GM12873 (cell line): ENCODE measurements around the gene PAK5.

Source experiments
- TF ChIP-seq, protein P1 (sequence below): IDR thresholded peaks from 2 replicates; pipeline ENCODE4 v1.5.1; 2012; ENCODE audit warnings: low read depth, mild to moderate bottlenecking, moderate library complexity, low read length, control low read depth; ENCODE audit not compliant: insufficient read depth; ENCODE audit errors: missing control alignments

PAK5 gene

DNA sequence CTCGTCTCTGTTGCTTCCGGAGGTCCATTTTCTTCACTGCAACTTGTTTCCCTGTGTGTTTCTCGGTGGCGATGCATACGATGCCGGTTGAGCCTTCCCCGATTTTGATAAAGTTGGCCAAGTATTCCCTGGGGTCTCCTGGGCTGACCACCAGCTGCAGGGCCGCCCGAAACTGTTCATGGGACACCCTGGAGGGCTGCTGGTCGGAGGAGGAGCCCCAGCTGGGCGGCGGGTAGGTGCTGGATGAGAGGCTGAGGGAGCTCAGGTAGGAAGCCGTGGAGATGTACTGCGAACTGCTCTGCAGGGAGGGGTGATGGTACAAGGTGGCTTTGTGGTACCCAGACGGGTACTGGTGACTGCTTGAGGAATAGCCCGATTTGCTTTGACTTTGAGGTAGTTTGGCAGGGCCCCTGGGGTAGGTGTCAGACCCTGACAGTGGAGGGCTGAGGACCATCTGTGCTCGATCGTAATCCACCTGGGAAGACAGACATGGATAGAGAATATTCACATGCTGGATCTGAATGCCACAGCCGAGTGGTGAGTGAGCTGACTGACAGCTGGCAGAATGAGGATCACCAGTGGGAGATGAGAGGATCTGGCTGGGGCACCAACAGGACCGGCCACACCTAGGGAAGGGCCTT lies 272.8 kb downstream of the PAK5 start:
- TF ChIP-seq, protein P1, sequence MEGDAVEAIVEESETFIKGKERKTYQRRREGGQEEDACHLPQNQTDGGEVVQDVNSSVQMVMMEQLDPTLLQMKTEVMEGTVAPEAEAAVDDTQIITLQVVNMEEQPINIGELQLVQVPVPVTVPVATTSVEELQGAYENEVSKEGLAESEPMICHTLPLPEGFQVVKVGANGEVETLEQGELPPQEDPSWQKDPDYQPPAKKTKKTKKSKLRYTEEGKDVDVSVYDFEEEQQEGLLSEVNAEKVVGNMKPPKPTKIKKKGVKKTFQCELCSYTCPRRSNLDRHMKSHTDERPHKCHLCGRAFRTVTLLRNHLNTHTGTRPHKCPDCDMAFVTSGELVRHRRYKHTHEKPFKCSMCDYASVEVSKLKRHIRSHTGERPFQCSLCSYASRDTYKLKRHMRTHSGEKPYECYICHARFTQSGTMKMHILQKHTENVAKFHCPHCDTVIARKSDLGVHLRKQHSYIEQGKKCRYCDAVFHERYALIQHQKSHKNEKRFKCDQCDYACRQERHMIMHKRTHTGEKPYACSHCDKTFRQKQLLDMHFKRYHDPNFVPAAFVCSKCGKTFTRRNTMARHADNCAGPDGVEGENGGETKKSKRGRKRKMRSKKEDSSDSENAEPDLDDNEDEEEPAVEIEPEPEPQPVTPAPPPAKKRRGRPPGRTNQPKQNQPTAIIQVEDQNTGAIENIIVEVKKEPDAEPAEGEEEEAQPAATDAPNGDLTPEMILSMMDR: no peak

DNA sequence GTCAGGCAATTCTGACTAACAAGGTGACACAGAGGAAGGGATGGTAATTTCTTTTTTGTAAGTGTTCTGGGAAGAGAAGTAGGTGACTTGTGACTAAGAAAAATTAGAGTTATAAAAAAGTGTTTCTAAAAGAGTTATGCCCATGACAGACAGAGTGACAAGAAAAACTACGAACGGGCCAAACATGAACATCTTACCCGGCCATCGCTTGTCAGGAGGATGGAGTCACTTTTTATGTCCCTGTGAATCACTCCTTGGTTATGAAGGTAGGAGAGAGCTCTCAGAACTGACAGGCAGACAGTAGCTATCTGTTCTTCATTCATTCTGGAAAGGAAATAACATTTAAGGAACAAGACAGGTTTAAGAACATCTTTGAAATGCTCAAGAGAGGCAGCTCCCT lies 281.5 kb downstream of the PAK5 start:
- TF ChIP-seq, protein P1: no peak

DNA sequence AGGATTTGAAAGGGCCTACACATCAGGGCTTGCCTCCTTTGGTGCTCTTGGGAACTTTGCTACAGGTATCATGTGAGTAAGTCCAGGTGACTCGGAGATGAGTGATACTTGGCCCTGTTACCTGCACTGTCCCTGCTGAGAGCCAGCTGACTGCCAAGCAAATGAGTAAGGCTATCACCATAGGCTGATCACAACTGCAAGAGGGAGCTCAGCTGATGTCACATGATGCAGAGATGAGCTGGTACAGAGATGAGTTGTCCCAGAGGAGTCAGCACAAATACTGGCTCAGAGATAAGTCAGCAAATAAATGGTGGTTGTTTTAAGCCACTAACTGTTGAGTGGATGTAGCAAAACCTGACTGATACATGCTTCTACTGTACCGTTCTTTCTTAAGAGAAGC lies 283.1 kb downstream of the PAK5 start:
- TF ChIP-seq, protein P1: no peak

DNA sequence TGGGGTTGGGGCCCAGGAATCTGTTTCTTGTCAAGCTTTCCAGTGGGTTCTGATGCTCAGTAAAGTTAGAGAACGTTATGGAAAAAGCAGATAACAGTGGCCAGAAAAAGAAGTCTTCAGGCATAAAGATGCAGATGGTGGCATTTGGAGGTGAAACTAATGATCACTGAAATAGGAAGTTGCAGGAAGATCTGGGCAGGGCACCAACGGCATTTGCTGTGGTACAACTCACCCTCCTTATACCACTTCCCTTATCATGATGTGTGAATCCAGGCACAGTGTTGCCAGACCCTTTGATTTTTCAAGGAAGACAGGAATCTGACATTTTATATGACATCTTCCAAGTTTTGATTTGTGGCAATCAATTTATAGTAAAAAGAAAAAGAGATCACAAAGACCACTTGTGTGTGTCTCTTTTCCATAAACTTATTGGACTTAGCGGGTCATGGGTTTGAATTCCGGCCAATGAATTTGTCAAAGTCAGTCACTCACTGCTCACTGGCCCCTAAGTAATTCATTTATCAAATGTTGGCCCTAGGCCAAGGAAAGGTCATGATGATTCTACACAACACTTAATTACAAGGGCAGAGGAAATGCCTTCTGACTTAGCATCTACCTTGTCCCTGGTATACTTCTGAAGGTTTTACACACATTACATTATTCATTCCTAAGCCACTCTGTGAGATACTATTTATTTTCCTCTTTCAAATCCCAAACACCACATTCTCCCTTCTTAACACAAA lies 286.9 kb downstream of the PAK5 start:
- TF ChIP-seq, protein P1: no peak

DNA sequence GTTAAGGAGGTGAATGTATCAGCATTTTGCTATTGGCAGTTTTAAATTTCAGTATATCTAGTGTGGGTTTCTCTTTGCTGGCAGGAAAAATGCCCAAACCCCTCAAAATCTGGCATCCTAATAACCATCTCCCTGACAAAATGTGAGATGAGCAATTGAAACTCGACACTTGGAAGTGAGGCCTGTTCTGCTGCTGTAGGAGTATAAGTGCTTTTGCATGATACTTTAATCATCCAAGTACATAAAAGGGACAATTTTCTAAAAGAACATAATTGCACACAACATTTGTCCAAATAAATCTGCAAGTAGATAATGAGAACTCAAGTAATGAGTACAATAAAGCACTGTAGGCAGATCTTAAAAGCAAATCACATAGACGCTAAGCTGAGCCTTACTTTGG lies 288.0 kb downstream of the PAK5 start:
- TF ChIP-seq, protein P1: no peak

DNA sequence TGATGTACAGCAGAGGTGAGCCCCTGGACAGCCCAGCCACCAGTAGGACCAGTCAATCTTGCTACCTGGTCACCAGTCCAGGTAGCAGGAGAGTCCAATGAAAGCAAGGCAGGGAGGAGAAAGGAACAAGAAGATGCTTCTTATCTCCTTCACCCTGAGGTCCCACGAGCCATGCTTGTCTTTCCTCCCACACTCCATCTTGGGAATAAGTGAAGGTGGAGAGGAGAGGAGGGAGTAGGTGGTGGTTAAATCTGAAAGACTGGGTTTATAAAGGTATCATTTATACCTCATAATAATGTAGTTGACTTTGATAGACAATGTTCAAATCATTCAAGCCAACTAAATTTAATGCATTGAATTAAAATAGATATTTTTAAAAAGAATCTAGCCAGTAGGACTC lies 288.6 kb downstream of the PAK5 start:
- TF ChIP-seq, protein P1: no peak

DNA sequence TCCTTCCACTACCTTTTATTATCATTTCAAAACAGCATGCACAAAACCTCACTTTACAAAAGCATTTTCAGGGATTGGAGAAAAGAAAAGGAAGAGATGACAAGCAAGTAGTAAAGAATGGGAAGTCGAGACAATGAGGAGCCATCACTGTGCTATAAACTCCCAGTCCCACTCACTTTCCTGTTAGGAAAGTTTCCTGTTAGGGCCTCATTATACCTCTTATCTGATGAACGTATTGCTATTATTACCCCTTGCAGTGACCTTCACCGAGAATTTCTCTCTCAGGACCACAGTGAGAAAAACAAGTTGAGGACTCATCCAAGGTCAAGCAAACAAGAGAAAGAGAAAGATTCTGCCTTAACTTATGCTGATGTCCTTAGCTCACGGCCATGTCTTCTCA lies 295.7 kb downstream of the PAK5 start:
- TF ChIP-seq, protein P1: no peak
